HUES64 (cell line): ENCODE data around the gene TMEM255B.
"Not testable (repeated sequence)": the region's sequence is repeated elsewhere in the genome, so short reads cannot be mapped to it uniquely, and the experiment has no call there.

ENCODE experiments used
- H3K27ac ChIP-seq: 2 replicates; pipeline ENCODE4 v1.7.0; 2013; ENCODE audit warnings: low read depth, low read length, inconsistent platforms
- H3K27me3 ChIP-seq: 2 replicates; pipeline ENCODE4 v1.6.1; 2013; ENCODE audit warnings: mild to moderate bottlenecking, low read length; ENCODE audit not compliant: insufficient read depth
- H3K36me3 ChIP-seq: 2 replicates; pipeline ENCODE4 v1.6.1; 2013; ENCODE audit warnings: mild to moderate bottlenecking, low read length; ENCODE audit not compliant: insufficient read depth
- H3K4me1 ChIP-seq: 2 replicates; pipeline ENCODE4 v1.6.1; 2013; ENCODE audit warnings: mild to moderate bottlenecking, low read length, moderate library complexity; ENCODE audit not compliant: insufficient read depth
- H3K4me3 ChIP-seq: 2 replicates; pipeline ENCODE4 v1.5.1; 2013; ENCODE audit warnings: mild to moderate bottlenecking, low read length, moderate library complexity
- H3K9ac ChIP-seq: 2 replicates; pipeline ENCODE4 v1.6.1; 2013; ENCODE audit warnings: mild to moderate bottlenecking, low read depth, low read length
- H3K9me3 ChIP-seq: 2 replicates; pipeline ENCODE4 v1.6.1; 2013; ENCODE audit warnings: low read depth, low read length; ENCODE audit not compliant: insufficient read depth
- WGBS: fragments of 150-250, 120-280 bp; methylation state at CpG from one replicate; pipeline ENCODE4 v1.1.7; 2013; ENCODE audit warnings: missing lambda C conversion rate; 5-methylcytosine and 5-hydroxymethylcytosine counted together

Gene TMEM255B

DNA sequence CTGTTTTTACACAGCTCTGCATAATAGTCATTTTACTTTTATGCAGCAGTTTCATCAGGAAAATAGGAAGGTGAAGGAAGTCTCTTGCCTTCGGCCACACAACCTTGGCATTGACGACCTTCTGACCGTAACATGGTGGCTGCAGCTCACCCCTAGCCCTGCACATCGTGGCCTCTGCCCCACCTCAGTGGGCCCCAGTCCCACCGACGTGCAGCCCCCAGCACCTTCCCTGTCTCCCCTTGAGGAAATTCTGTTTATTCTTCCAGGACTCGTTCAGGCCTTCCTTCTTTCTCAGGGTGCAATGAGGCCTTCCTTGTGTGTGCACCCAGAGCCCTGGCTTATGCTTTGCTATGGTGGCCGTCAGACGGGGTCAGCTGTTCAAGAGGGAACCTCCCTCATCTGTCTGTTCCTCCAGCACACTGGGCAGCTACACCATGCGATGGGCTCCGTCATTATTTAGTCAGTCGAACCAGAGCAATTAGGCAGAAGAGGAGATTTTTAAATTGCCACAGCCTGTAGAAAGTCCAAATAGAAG, 33.3 kb downstream of the TMEM255B start:
- H3K4me1 ChIP-seq, result no peaks in the 10 kb centered on the region
- H3K36me3 ChIP-seq, result no peaks in the 10 kb centered on the region
- no peak overlapping the region for H3K27ac ChIP-seq
- no peak overlapping the region for H3K9ac ChIP-seq
- H3K9me3 ChIP-seq, result no peaks in the 10 kb centered on the region
- H3K27me3 ChIP-seq, result no peaks in the 10 kb centered on the region
- no peak overlapping the region for H3K4me3 ChIP-seq
- WGBS, result 86% methylated on average over 12 of the region's 12 CpGs

DNA sequence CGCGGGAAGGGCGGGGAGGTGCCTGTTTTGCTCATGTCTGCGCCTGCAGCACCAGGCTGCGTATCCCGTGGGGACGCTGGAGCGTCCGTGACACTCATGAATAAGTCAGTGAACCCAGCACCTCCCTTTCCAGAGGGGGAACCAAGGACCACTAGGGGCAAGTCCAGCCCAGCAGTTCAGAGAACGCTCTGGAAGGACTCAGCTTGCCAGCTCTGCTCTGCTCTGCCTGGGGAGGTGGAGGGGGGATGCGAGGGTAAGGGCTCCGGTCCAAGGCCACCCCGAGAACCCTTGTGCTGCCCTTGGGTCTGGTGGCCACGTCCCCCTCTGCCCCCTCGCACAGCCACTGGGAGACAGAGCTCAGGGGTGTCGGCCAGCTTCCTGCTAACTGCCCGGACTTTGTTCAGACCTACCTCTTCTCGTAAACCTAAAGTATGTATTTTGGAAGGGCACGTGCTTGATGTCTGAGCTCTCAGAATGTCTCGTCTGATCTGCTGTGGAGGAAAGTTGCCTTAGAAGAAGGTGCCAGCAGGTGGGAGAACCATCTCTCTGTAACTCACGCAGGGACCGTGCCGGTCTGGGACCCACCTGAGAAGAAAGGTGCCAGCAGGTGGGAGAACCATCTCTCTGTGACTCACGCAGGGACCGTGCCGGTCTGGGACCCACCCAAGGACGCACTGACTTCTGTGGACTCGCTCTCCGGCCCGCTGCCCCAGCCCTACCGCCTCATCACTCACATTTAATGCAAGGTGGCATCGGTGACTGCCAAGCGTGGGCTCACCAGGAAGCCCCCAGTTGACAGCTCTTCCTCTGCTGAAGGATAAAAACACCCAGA, 34.1 kb downstream of the TMEM255B start:
- no peaks in the 10 kb centered on the region for H3K9me3 ChIP-seq
- H3K4me3 ChIP-seq, result no peak overlapping the region
- H3K27me3 ChIP-seq, result no peaks in the 10 kb centered on the region
- no peak overlapping the region for H3K9ac ChIP-seq
- 92% methylated on average over 33 of the region's 33 CpGs for WGBS
- H3K27ac ChIP-seq, result no peak overlapping the region
- no peaks in the 10 kb centered on the region for H3K36me3 ChIP-seq
- H3K4me1 ChIP-seq, result no peaks in the 10 kb centered on the region

GRCh38 chr13:113793718-113794085, 34.7 kb downstream of the TMEM255B start:
- H3K36me3 ChIP-seq, result no peaks in the 10 kb centered on the region
- H3K4me3 ChIP-seq, result no peak overlapping the region
- H3K4me1 ChIP-seq, result no peaks in the 10 kb centered on the region
- WGBS, result 94% methylated on average over 15 of the region's 15 CpGs
- H3K9me3 ChIP-seq, result no peaks in the 10 kb centered on the region
- H3K27ac ChIP-seq, result no peak overlapping the region
- H3K9ac ChIP-seq, result no peak overlapping the region
- no peaks in the 10 kb centered on the region for H3K27me3 ChIP-seq

GRCh38 chr13:113794086-113794485, 35.1 kb downstream of the TMEM255B start:
- Histone ChIP-seq H3K36me3 (no peaks in the 10 kb centered on the region), H3K27me3 (no peaks in the 10 kb centered on the region), H3K27ac (no peak overlapping the region), H3K4me3 (no peak overlapping the region), H3K9ac (no peak overlapping the region), H3K4me1 (no peaks in the 10 kb centered on the region), H3K9me3 (no peaks in the 10 kb centered on the region)
- 92% methylated on average over 23 of the region's 23 CpGs for WGBS

DNA sequence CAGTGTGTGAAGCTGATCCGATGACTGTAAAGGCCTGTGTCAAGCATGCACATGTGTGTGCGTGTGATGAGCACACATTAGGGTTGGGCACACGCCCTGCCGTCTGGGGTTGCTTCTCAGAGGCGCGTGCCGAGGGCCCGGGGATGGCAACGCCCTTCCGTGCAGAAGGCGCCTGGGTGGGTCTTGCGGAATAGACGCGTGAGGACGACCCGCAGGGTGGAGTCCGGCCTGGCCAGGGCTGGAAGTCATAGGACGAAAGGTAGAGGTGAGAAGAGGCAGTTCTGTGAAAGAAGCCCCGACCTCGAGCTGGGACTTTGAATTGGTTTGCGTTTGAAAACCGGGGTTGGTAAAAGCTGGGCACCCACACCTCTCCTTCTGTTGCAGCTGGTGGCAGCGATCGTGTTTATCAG, 35.7 kb downstream of the TMEM255B start:
- H3K36me3 ChIP-seq, result no peaks in the 10 kb centered on the region
- no peak overlapping the region for H3K4me3 ChIP-seq
- no peaks in the 10 kb centered on the region for H3K4me1 ChIP-seq
- H3K9me3 ChIP-seq, result no peaks in the 10 kb centered on the region
- H3K9ac ChIP-seq, result no peak overlapping the region
- WGBS, result 91% methylated on average over 24 of the region's 24 CpGs
- H3K27ac ChIP-seq, result no peak overlapping the region
- no peaks in the 10 kb centered on the region for H3K27me3 ChIP-seq

DNA sequence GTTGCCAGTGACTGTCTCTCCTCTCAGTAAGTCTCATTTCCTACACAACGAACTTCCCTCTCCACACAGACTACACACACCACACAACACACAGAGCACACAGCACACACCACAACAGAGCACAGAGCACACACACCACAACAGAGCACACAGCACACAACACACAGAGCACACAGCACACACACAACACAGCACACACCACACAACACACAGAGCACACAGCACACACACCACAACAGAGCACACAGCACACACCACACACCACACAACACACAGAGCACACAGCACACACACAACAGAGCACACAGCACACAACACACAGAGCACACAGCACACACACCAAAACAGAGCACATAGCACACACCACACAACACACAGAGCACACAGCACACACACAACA, 36.3 kb downstream of the TMEM255B start:
- 70% methylated on average over 1 of the region's 1 CpG for WGBS
- not testable (repeated sequence) for H3K27ac ChIP-seq, H3K36me3 ChIP-seq, H3K9me3 ChIP-seq, H3K27me3 ChIP-seq, H3K4me3 ChIP-seq, H3K9ac ChIP-seq, H3K4me1 ChIP-seq

DNA sequence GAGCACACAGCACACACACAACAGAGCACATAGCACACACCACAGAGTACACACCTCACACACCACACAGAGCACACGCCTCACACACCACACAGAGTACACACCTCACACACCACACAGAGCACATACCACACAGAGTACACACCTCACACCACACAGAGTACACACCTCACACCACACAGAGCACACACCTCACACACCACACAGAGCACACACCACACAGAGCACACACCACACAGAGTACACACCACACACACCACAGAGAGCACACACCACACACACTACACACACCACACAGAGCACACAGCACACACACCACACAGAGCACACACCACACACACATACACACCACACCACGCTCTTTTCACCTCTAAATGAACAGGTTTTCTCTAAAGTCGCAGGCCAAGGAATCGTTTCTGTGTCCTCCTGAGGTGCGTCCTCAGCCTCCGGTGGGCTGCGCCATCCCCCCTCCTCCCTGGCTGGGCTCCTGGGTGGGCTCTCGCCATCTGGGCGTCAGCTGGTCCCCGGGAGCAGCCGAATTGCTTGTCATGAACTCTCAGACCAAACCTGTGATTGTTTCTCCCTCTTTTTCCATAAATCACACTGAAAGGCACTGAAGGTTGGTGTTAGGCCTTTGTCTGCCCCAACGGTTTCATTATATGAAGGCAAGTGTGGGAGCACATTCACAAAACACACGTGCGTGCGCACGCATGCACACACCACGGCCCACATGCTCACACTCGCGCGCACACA, 37.4 kb downstream of the TMEM255B start:
- WGBS, result 92% methylated on average over 20 of the region's 20 CpGs
- Histone ChIP-seq H3K27ac (no peak overlapping the region), H3K36me3 (no peaks in the 10 kb centered on the region), H3K9ac (no peak overlapping the region), H3K4me3 (no peak overlapping the region), H3K4me1 (no peaks in the 10 kb centered on the region), H3K9me3 (no peaks in the 10 kb centered on the region), H3K27me3 (no peaks in the 10 kb centered on the region)

DNA sequence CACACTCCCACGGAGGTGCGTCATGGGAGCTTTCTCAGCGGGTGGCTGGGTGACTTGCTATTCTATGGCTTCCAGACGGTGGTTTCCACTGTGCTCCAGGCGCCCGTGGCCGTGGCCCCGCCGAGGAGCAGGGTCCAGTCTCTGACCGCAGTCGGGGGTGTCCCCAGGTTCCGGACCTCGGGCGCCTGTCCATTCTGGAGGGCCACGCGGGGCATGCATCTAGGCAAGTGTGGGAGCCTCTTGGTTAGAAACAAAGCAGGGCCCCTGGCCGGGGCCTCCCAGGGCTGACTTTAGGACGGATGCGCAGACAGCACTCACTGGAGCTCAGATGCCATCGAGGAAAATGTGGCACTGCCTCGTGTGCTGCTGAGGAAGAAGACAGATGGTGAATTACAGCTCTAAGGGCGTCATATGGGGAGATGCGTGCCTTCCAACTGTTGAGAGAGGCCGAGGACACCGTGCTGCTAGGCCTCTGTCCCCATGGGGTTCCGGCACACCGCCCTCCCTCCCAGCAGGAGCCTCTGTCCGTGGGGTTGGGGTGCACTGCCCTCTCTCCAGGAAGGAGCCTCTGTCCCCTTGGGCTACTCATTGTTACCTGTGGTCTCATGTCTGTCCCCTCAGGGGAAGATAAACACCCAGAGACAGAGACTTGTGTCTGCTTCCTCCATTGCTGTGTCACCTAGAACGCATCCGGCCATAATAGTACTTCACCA, 38.1 kb downstream of the TMEM255B start:
- Histone ChIP-seq H3K36me3 (no peaks in the 10 kb centered on the region), H3K27ac (no peak overlapping the region), H3K9ac (no peak overlapping the region), H3K9me3 (no peaks in the 10 kb centered on the region), H3K4me1 (peaks cover 5% of the 10 kb centered on the region; the same call in 1 of the 2 replicates), H3K27me3 (no peaks in the 10 kb centered on the region), H3K4me3 (no peak overlapping the region)
- WGBS, result 94% methylated on average over 30 of the region's 30 CpGs

GRCh38 chr13:113798200-113798811, 39.3 kb downstream of the TMEM255B start:
- Histone ChIP-seq H3K27ac (no peak overlapping the region), H3K4me3 (no peak overlapping the region), H3K4me1 (peaks cover 8% of the 10 kb centered on the region; the same call in 1 of the 2 replicates), H3K27me3 (no peaks in the 10 kb centered on the region), H3K9ac (no peak overlapping the region), H3K36me3 (no peaks in the 10 kb centered on the region), H3K9me3 (no peaks in the 10 kb centered on the region)
- 88% methylated on average over 2 of the region's 2 CpGs for WGBS

DNA sequence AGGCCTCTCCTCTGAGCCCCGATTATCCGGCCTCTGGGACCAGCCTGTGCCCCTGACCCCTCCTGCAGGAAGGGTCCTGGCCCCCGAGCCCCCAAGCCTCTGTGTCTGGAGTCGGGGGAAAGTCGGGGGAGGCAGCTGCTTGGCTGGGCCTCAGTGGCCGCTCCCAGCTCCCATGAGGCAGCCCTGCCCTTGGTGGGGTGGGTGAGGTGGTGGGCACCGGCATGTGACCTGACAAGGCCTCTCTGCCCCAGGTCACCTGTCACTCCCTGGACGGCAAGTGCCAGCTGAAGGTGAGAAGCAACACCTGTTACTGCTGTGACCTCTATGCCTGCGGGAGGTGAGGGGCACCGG, 41.5 kb downstream of the TMEM255B start:
- 93% methylated on average over 10 of the region's 10 CpGs for WGBS
- no peaks in the 10 kb centered on the region for H3K9me3 ChIP-seq

More for the DNA sequence above, 41.5 kb downstream of the TMEM255B start:
- no peak overlapping the region for H3K9ac ChIP-seq
- peaks cover 8% of the 10 kb centered on the region; the same call in 1 of the 2 replicates for H3K4me1 ChIP-seq
- no peaks in the 10 kb centered on the region for H3K36me3 ChIP-seq
- H3K4me3 ChIP-seq, result no peak overlapping the region
- no peak overlapping the region for H3K27ac ChIP-seq
- no peaks in the 10 kb centered on the region for H3K27me3 ChIP-seq
